Nephron progenitor cell (in vitro differentiated cells): Measurements from ENCODE around the gene SPPL3.

Experiments used
- DNase-seq: peaks from one replicate; pipeline ENCODE4 v3.0.0; 2021
- H3K27ac Mint-ChIP-seq: 2 replicates; pipeline ENCODE4 v1.8.0; 2021; ENCODE audit warnings: mild to moderate bottlenecking, moderate library complexity, mixed read lengths
- H3K27me3 Mint-ChIP-seq: 2 replicates; pipeline ENCODE4 v1.8.0; 2021; ENCODE audit warnings: mild to moderate bottlenecking, low read depth, mixed read lengths; ENCODE audit not compliant: poor library complexity
- H3K36me3 Mint-ChIP-seq: 2 replicates; pipeline ENCODE4 v1.8.0; 2021; ENCODE audit warnings: low read depth, mixed read lengths
- H3K4me1 Mint-ChIP-seq: 2 replicates; pipeline ENCODE4 v1.8.0; 2021; ENCODE audit warnings: mixed read lengths
- H3K4me3 Mint-ChIP-seq: 2 replicates; pipeline ENCODE4 v1.8.0; 2021; ENCODE audit warnings: mild to moderate bottlenecking, moderate library complexity, mixed read lengths
- H3K9me3 Mint-ChIP-seq: 2 replicates; pipeline ENCODE4 v1.8.0; 2021; ENCODE audit warnings: mild to moderate bottlenecking, moderate library complexity, mixed read lengths
- TF ChIP-seq, protein P1 (sequence below): fragments of 200-600 bp; sonication (generic); IDR thresholded peaks from 2 replicates; pipeline ENCODE4 v1.5.0; 2021; ENCODE audit warnings: antibody characterized with exemption

SPPL3 gene

DNA sequence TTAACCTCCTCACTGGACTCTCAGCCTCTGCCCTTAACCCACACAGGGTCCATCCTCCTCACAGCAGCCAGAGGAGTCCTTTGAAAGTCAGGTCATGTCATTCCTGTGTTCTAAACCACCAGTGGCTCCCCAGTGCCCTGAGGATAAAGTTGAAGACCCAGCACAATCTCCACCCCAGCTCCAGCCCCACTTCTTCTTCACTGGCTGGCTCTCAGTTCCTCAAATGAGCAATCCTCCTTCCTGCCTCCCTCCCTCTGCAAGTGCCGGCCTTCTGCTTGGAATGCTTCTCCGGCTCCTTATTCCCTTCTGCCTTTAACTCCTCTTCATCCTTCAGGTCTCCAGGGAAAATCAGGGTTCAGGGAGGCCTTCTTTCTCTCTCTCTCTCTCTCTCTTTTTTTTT lies 32.0 kb upstream of the SPPL3 start:
- TF ChIP-seq, protein P1, sequence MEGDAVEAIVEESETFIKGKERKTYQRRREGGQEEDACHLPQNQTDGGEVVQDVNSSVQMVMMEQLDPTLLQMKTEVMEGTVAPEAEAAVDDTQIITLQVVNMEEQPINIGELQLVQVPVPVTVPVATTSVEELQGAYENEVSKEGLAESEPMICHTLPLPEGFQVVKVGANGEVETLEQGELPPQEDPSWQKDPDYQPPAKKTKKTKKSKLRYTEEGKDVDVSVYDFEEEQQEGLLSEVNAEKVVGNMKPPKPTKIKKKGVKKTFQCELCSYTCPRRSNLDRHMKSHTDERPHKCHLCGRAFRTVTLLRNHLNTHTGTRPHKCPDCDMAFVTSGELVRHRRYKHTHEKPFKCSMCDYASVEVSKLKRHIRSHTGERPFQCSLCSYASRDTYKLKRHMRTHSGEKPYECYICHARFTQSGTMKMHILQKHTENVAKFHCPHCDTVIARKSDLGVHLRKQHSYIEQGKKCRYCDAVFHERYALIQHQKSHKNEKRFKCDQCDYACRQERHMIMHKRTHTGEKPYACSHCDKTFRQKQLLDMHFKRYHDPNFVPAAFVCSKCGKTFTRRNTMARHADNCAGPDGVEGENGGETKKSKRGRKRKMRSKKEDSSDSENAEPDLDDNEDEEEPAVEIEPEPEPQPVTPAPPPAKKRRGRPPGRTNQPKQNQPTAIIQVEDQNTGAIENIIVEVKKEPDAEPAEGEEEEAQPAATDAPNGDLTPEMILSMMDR, result no peak
- H3K4me1 Mint-ChIP-seq, result peaks cover 20% of the 10 kb centered on the region
- peak overlapping the region; percentile 58 for H3K27ac Mint-ChIP-seq
- no peak for DNase-seq
- no peak overlapping the region for H3K4me3 Mint-ChIP-seq
- H3K9me3 Mint-ChIP-seq, result no peaks in the 10 kb centered on the region
- H3K27me3 Mint-ChIP-seq, result peaks cover 9% of the 10 kb centered on the region
- H3K36me3 Mint-ChIP-seq, result no peaks in the 10 kb centered on the region

DNA sequence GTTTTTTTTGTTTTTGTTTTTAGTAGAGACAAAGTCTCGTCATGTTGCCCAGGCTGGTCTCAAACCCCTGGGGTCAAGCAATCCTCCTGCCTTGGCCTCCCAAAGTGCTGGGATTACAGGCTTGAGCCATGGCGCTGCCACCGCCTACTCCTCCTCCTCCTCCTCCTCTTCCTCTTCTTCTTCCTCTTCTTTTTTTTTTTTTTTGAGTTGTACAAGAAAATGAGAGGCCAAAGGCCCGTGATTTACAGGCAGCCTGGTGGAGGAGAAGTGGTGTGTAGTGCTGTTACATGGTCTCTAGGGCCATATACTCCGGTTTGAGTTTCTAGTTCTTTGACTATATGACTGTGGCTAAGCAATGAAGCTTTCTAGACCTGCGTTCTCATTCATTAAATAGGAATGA lies 29.6 kb upstream of the SPPL3 start:
- TF ChIP-seq, protein P1, result no peak
- H3K27me3 Mint-ChIP-seq, result peaks cover 6% of the 10 kb centered on the region
- peaks cover 20% of the 10 kb centered on the region for H3K4me1 Mint-ChIP-seq
- no peaks in the 10 kb centered on the region for H3K9me3 Mint-ChIP-seq
- H3K27ac Mint-ChIP-seq, result no peak overlapping the region
- no peak overlapping the region for H3K4me3 Mint-ChIP-seq
- no peaks in the 10 kb centered on the region for H3K36me3 Mint-ChIP-seq
- DNase-seq, result no peak

DNA sequence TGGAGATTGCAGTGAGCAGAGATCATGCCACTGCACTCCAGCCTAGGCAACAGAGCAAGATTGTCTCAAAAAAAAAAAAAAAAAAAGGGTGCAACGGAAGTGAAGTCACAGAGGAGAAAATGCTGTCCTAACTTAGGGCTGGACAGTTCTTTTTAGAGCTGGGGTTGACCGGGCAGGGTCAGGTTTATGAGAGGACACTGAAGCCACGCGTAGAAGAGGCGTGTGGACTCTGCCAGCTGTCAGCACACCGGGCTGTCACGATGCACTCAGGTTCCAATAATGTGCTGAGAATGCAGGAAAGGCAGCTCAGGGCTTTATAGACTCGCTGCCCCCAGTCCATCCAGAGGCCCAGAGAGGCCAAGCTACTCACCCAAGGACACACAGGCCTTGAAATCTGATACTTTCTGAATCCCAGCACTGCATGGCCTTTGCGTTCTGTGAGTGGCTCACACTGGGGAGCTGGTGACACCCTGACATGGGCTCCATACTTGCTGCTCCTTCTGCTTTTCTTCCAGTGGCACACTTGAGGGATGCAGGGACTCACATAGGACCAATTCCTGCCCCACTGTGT lies 28.9 kb upstream of the SPPL3 start:
- Mint-ChIP-seq H3K4me3 (no peak overlapping the region), H3K9me3 (no peaks in the 10 kb centered on the region), H3K27me3 (peaks cover 6% of the 10 kb centered on the region), H3K36me3 (no peaks in the 10 kb centered on the region), H3K27ac (peak overlapping the region; percentile 4), H3K4me1 (peaks cover 19% of the 10 kb centered on the region)
- TF ChIP-seq, protein P1, result no peak
- no peak for DNase-seq

DNA sequence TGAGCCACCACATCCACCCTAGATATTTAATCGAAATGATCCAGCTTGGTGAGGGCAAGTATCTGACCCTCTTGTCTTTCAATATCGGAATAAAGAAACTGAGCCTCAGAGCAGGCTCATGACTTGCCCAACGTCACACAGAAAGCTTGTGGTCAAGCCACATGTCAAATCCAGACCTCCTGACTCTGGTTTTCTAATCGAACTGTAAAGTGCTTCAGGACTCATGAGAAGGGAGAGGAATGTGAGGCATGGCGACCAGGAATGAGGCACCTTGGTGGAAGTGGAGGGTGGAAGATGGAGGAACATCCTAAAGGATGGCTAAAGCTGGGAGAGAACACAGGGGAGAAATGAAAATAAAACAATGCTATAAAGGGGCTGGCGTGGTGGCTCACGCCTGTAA lies 27.9 kb upstream of the SPPL3 start:
- no peak overlapping the region for H3K27ac Mint-ChIP-seq
- no peaks in the 10 kb centered on the region for H3K36me3 Mint-ChIP-seq
- DNase-seq, result no peak
- H3K9me3 Mint-ChIP-seq, result no peaks in the 10 kb centered on the region
- H3K4me1 Mint-ChIP-seq, result peaks cover 9% of the 10 kb centered on the region
- TF ChIP-seq, protein P1, result no peak
- H3K4me3 Mint-ChIP-seq, result no peak overlapping the region
- H3K27me3 Mint-ChIP-seq, result peaks cover 6% of the 10 kb centered on the region

DNA sequence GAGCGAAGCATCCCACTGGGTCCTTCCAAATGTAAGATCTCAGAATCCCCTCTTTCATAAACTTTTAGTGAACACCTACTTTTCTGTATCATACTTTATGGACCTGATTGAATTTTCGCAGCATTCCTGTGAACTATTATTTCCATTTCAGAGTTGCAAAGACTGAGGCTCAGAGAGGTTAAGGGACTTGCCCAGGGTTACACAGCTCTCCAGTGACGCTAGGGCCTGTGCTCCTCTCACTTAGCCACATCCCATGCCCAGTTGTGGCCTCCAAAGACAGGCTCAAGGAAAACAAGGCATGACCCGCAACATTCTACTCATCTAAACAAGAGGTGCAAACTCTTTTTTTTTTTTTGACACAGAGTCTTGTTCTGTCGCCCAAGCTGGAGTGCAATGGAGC lies 25.9 kb upstream of the SPPL3 start:
- no peak for DNase-seq
- H3K27ac Mint-ChIP-seq, result no peak overlapping the region
- H3K4me1 Mint-ChIP-seq, result peaks cover 12% of the 10 kb centered on the region
- H3K9me3 Mint-ChIP-seq, result no peaks in the 10 kb centered on the region
- H3K4me3 Mint-ChIP-seq, result no peak overlapping the region
- H3K27me3 Mint-ChIP-seq, result peaks cover 3% of the 10 kb centered on the region
- no peaks in the 10 kb centered on the region for H3K36me3 Mint-ChIP-seq
- TF ChIP-seq, protein P1, result no peak

DNA sequence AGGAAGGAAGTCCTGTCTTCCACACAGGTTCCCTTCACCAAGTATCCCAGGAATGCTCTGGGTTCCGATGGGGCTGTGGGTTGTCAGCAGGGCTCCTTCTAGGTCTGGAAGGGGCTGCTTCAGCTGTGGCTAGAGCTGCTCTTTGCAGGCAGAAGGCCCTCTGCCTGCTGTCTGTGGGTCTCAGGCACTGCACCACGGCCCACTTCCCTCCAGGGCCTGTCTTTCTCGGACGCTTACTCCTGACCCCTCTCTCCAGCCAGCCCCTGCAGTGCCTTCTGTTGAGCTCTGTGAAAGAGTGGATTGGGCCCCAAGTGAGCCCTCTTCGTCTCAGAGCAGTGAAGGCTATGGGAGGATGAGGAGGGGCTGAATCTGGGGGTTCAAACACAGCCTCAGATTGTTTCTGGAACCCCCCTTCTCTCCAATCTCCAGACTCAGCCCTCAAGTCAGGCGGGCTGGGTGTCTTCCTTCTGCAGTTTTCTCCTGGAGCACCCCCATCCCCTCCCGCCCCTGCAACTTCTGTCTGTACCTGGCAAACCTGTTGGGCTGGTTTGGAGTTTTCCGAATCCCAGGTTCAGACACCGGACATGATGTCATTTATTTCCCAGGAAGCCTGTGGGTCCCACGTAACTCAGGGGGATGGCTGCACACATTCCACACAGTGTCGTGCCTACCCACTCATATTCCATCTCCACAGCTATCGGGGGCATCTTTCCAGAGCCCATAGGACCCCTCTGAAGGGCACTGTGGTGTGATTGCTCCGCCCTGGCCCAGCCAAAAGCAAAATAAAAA lies 24.9 kb upstream of the SPPL3 start:
- DNase-seq, result no peak
- no peaks in the 10 kb centered on the region for H3K9me3 Mint-ChIP-seq
- peaks cover 3% of the 10 kb centered on the region for H3K27me3 Mint-ChIP-seq
- H3K4me3 Mint-ChIP-seq, result no peak overlapping the region
- H3K4me1 Mint-ChIP-seq, result peaks cover 16% of the 10 kb centered on the region
- no peaks in the 10 kb centered on the region for H3K36me3 Mint-ChIP-seq
- TF ChIP-seq, protein P1, result no peak
- no peak overlapping the region for H3K27ac Mint-ChIP-seq
